Gastroesophageal sphincter (tissue), 3 donors: ENCODE measurements around the gene SIRT4.

ENCODE experiments used
- EP300 ChIP-seq: sonication (generic); formaldehyde crosslinking; IDR thresholded peaks from one replicate; pipeline ENCODE4 v1.6.1; 2017; ENCODE audit warnings: antibody characterized with exemption, mild to moderate bottlenecking
- POLR2A ChIP-seq, 2 donors: fragments of 450-650 bp; IDR thresholded peaks; one replicate each; pipeline ENCODE4 v1.6.1; 2017; ENCODE audit warnings: antibody characterized with exemption in 2 of 2, mild to moderate bottlenecking in 2 of 2, moderate library complexity in 1 of 2
- TF ChIP-seq, protein P1 (sequence below), 4 experiments: fragments of 200-600 bp in 2 of 4; fragments of 450-650 bp in 2 of 4; sonication (generic) in 1 of 4; IDR thresholded peaks; one replicate each; pipeline ENCODE4 v1.5.1; 2017 to 2019; ENCODE audit warnings: antibody characterized with exemption in 4 of 4, mild to moderate bottlenecking in 2 of 4, moderate library complexity in 2 of 4

DNA sequence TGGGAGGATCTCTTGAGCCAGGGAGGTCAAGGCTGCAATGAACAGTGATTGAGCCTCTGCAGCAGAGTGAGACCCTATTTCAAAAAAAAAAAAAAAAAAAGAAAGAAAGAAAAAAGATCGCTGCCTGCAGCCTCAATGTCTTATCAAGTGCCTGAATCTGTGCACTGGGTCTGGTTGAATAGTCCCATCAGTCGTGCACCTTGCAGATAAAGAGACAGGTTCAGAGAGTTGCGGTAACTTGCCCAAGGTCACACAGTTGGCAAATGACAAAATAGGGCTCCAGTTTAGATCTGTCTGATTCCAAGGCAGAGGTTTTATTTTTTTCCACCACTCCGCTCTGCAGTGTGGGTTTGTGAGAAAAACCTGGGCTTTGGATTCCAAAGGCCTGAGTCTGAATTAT is 26.1 kb downstream of the SIRT4 start:
- TF ChIP-seq, protein P1, sequence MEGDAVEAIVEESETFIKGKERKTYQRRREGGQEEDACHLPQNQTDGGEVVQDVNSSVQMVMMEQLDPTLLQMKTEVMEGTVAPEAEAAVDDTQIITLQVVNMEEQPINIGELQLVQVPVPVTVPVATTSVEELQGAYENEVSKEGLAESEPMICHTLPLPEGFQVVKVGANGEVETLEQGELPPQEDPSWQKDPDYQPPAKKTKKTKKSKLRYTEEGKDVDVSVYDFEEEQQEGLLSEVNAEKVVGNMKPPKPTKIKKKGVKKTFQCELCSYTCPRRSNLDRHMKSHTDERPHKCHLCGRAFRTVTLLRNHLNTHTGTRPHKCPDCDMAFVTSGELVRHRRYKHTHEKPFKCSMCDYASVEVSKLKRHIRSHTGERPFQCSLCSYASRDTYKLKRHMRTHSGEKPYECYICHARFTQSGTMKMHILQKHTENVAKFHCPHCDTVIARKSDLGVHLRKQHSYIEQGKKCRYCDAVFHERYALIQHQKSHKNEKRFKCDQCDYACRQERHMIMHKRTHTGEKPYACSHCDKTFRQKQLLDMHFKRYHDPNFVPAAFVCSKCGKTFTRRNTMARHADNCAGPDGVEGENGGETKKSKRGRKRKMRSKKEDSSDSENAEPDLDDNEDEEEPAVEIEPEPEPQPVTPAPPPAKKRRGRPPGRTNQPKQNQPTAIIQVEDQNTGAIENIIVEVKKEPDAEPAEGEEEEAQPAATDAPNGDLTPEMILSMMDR (IDR thresholded peaks at IDR 0.05): no peak
- TF ChIP-seq POLR2A (IDR thresholded peaks at IDR 0.05) (no peak), EP300 (no peak)
